Epithelial cell of esophagus (primary cell): ENCODE data around the gene UFC1.

Experiments used
- DNase-seq: peaks from one replicate; pipeline ENCODE4 v3.0.0; 2010; ENCODE audit warnings: low read depth
- H3K4me3 ChIP-seq: 2 replicates; pipeline ENCODE4 v1.5.1; 2011; ENCODE audit warnings: mild to moderate bottlenecking, low read length, control low read depth
- CTCF ChIP-seq: IDR thresholded peaks from 2 replicates; pipeline ENCODE4 v1.5.1; 2011; ENCODE audit warnings: low read depth, mild to moderate bottlenecking, low read length, control low read depth, inconsistent platforms; ENCODE audit not compliant: insufficient read depth; ENCODE audit errors: missing control alignments

The UFC1 gene

GRCh38 chr1:161138431-161138830 is 15.3 kb upstream of the UFC1 start:
- TF ChIP-seq CTCF: no peak
- DNase-seq: no peak
- no peak overlapping the region for H3K4me3 ChIP-seq

GRCh38 chr1:161139766-161140165 is 14.0 kb upstream of the UFC1 start:
- TF ChIP-seq CTCF: peak; percentile 58
- H3K4me3 ChIP-seq: no peak overlapping the region
- peak; percentile 68 for DNase-seq

GRCh38 chr1:161140755-161141400 is 12.9 kb upstream of the UFC1 start:
- H3K4me3 ChIP-seq: no peak overlapping the region
- TF ChIP-seq CTCF: no peak
- DNase-seq: no peak

- DNase-seq: no peak
- H3K4me3 ChIP-seq: no peak overlapping the region
- no peak for TF ChIP-seq CTCF
These were observed 7.9 kb upstream of the UFC1 start for GRCh38 chr1:161145832-161146231.

- no peak for DNase-seq
- H3K4me3 ChIP-seq: peak overlapping the region; percentile 99
- no peak for TF ChIP-seq CTCF
These were observed 602 bp upstream of the UFC1 start for GRCh38 chr1:161153176-161153575.

- DNase-seq: no peak
- H3K4me3 ChIP-seq: no peak overlapping the region
- TF ChIP-seq CTCF: no peak
These were observed 4.1 kb downstream of the UFC1 start for GRCh38 chr1:161157867-161158266.
